ENCODE results near the gene SCAMP2. TPM values are rescaled to one million over a fixed set of nuclear protein-coding genes. Genes with fewer than 3 reads are reported as not detected.

SCAMP2 gene
- total RNA-seq, 2 donors from 2014 or later = 47.5 to 50.9 TPM

GRCh38 chr15:74802862-74803447, 70.2 kb downstream of the SCAMP2 start:
- TF ChIP-seq, protein P1, sequence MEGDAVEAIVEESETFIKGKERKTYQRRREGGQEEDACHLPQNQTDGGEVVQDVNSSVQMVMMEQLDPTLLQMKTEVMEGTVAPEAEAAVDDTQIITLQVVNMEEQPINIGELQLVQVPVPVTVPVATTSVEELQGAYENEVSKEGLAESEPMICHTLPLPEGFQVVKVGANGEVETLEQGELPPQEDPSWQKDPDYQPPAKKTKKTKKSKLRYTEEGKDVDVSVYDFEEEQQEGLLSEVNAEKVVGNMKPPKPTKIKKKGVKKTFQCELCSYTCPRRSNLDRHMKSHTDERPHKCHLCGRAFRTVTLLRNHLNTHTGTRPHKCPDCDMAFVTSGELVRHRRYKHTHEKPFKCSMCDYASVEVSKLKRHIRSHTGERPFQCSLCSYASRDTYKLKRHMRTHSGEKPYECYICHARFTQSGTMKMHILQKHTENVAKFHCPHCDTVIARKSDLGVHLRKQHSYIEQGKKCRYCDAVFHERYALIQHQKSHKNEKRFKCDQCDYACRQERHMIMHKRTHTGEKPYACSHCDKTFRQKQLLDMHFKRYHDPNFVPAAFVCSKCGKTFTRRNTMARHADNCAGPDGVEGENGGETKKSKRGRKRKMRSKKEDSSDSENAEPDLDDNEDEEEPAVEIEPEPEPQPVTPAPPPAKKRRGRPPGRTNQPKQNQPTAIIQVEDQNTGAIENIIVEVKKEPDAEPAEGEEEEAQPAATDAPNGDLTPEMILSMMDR (conservative IDR thresholded peaks at IDR 0.05) = no peak
- no peak overlapping the region for H3K27ac Mint-ChIP-seq
- peaks cover 35% of the 10 kb centered on the region for H3K36me3 Mint-ChIP-seq (ENCODE audit: low read depth)
- no peak overlapping the region for H3K27ac ChIP-seq (ENCODE audit: low read depth, low read length)
- no peak for DNase-seq
- H3K36me3 ChIP-seq (ENCODE audit: control insufficient read depth, insufficient read depth, low read length) = peaks cover 50% of the 10 kb centered on the region
- no peaks in the 10 kb centered on the region for H3K27me3 Mint-ChIP-seq (ENCODE audit: insufficient read depth)
- H3K4me1 ChIP-seq (ENCODE audit: control insufficient read depth, insufficient read depth, low read length) = no peaks in the 10 kb centered on the region
- H3K27me3 ChIP-seq (ENCODE audit: control insufficient read depth, insufficient read depth, low read length, poor library complexity, severe bottlenecking) = no peaks in the 10 kb centered on the region
- H3K4me3 ChIP-seq (ENCODE audit: low read length) = no peak overlapping the region
- H3K9ac ChIP-seq (ENCODE audit: extremely low read depth, low read length, poor library complexity, severe bottlenecking) = no peak overlapping the region
- H3K9me3 Mint-ChIP-seq = no peaks in the 10 kb centered on the region
- peaks cover 3% of the 10 kb centered on the region for H3K4me1 Mint-ChIP-seq
- H3K4me3 Mint-ChIP-seq = no peak overlapping the region
- WGBS, 2 experiments (ENCODE audit: insufficient coverage in 1 of 2, insufficient read length in 1 of 2) = 93 to 96% methylated on average over 26 to 31 of the region's 31 CpGs
- H3K9me3 ChIP-seq (ENCODE audit: control insufficient read depth, low read length) = no peaks in the 10 kb centered on the region

GRCh38 chr15:74802290-74802689, 70.9 kb downstream of the SCAMP2 start:
- DNase-seq = no peak
- Mint-ChIP-seq H3K27me3 (ENCODE audit: insufficient read depth) (no peaks in the 10 kb centered on the region), H3K36me3 (ENCODE audit: low read depth) (peaks cover 35% of the 10 kb centered on the region), H3K27ac (no peak overlapping the region), H3K4me3 (no peak overlapping the region), H3K9me3 (no peaks in the 10 kb centered on the region), H3K4me1 (peaks cover 3% of the 10 kb centered on the region)
- Histone ChIP-seq H3K4me1 (ENCODE audit: control insufficient read depth, insufficient read depth, low read length) (no peaks in the 10 kb centered on the region), H3K36me3 (ENCODE audit: control insufficient read depth, insufficient read depth, low read length) (peaks cover 50% of the 10 kb centered on the region), H3K27me3 (ENCODE audit: control insufficient read depth, insufficient read depth, low read length, poor library complexity, severe bottlenecking) (no peaks in the 10 kb centered on the region), H3K4me3 (ENCODE audit: low read length) (no peak overlapping the region), H3K9ac (ENCODE audit: extremely low read depth, low read length, poor library complexity, severe bottlenecking) (no peak overlapping the region), H3K27ac (ENCODE audit: low read depth, low read length) (no peak overlapping the region), H3K9me3 (ENCODE audit: control insufficient read depth, low read length) (no peaks in the 10 kb centered on the region)
- TF ChIP-seq, protein P1 (conservative IDR thresholded peaks at IDR 0.05) = no peak
- 95 to 96% methylated on average over 6 to 20 of the region's 20 CpGs for WGBS, 2 experiments (ENCODE audit: insufficient coverage in 1 of 2, insufficient read length in 1 of 2)

GRCh38 chr15:74801311-74801997, 71.7 kb downstream of the SCAMP2 start:
- TF ChIP-seq, protein P1 (conservative IDR thresholded peaks at IDR 0.05) = no peak
- Mint-ChIP-seq H3K9me3 (no peaks in the 10 kb centered on the region), H3K4me1 (peaks cover 3% of the 10 kb centered on the region), H3K27me3 (ENCODE audit: insufficient read depth) (no peaks in the 10 kb centered on the region), H3K27ac (no peak overlapping the region), H3K36me3 (ENCODE audit: low read depth) (peaks cover 35% of the 10 kb centered on the region), H3K4me3 (no peak overlapping the region)
- no peak for DNase-seq
- Histone ChIP-seq H3K36me3 (ENCODE audit: control insufficient read depth, insufficient read depth, low read length) (peaks cover 50% of the 10 kb centered on the region), H3K27me3 (ENCODE audit: control insufficient read depth, insufficient read depth, low read length, poor library complexity, severe bottlenecking) (no peaks in the 10 kb centered on the region), H3K4me1 (ENCODE audit: control insufficient read depth, insufficient read depth, low read length) (no peaks in the 10 kb centered on the region), H3K9ac (ENCODE audit: extremely low read depth, low read length, poor library complexity, severe bottlenecking) (no peak overlapping the region), H3K27ac (ENCODE audit: low read depth, low read length) (no peak overlapping the region), H3K4me3 (ENCODE audit: low read length) (no peak overlapping the region), H3K9me3 (ENCODE audit: control insufficient read depth, low read length) (no peaks in the 10 kb centered on the region)
- 88 to 92% methylated on average over 14 to 18 of the region's 18 CpGs for WGBS, 2 experiments (ENCODE audit: insufficient coverage in 1 of 2, insufficient read length in 1 of 2)
